ENCODE results near the gene CEACAM1.
A peak's percentile ranks its signal among the peaks of the same experiment; 100 is the strongest.
"Not testable (repeated sequence)": the region's sequence is repeated elsewhere in the genome, so short reads cannot be mapped to it uniquely, and the experiment has no call there.

Gene CEACAM1

DNA sequence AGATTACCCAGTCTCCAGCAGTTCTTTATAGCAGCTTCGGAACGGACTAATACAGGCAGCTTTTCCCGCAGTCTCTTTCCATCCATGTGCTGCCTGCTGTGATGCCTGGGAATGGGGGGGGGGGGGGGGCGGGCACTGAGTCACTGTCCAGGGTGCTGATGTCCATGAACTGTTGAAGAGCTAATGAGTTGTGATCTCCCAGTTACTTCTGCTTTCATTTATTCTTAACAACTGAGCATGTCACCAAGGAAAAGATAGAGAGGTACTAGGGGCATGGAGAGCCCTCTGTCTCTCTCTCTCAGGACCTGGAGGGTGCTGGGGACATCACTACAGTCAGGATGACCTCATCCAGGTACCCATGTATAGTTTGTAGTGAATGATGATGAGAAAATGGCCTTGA is 20.3 kb upstream of the CEACAM1 start:
- DNase-seq (ENCODE audit: low spot score) = no peak

- no peak for DNase-seq (ENCODE audit: low spot score)
These were observed 19.6 kb upstream of the CEACAM1 start for GRCh38 chr19:42547929-42548328.

DNA sequence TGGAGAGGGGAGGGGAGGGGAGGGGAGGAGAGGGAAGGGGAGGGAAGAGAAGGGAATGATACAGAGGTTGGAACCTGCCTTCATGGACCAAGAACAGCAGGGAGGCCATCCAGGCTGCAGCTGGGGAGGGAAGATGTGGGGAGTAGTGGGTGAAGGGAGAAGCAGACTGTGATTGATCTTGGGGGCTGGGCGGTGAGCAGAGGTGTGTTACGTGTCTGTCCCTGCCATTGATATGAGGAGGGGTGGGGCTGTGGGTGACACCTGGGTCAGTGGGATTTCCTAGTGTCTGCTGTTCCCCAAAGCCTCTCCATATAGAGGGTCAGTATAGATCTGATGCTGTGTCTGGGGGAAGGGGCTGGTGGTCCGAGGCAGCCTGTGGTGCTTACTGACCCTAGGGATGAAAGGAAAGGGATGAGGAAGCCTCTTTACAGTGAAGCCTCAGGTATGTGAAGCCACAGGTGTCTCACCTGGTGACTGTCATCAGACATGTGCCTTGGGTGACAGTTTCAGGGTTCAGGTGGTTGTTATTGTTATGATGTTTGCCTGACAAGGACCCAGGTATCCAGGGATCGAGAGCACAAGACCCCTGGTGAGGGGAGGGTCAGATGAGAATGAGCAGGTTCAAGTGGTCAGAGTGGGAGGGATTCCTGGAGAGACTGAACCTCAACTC is 18.7 kb upstream of the CEACAM1 start:
- DNase-seq (ENCODE audit: low spot score) = no peak

DNA sequence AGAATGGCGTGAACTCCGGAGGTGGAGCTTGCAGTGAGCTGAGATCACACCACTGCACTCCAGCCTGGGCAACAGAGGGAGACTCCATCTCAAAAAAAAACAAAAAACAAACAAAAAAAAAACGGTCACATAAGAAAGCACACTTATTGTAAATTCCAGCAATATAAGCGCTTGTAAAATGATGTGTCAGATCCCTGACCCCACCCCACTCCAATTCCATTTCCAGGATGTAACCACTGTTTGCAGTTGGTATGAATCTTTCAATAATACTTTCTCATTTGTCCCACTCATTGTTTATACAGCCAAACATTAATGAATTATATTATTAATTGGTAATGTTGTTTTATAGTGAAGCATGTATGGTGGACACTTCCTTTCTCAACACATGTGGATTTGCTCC is 15.9 kb upstream of the CEACAM1 start:
- no peak for DNase-seq (ENCODE audit: low spot score)

DNA sequence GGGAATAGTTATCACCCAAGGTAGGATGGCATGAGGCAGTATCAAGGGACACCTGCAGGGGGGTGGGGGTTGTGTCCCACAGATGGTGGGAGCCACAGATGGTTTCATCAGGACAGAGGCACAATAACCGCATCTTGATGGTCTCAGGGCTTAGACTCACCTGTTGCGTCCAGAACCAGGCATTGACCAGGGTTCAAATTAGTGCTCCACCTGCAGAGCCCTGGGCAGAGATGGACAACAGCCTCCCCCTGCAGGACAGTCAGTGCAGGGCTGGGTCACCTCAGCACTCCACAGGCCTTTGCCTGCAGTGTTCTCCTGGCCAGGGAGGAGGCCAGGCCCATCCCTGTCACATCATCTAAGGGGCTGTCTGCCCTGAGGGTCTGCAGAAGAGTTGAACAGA is 14.5 kb upstream of the CEACAM1 start:
- no peak for DNase-seq (ENCODE audit: low spot score)

DNA sequence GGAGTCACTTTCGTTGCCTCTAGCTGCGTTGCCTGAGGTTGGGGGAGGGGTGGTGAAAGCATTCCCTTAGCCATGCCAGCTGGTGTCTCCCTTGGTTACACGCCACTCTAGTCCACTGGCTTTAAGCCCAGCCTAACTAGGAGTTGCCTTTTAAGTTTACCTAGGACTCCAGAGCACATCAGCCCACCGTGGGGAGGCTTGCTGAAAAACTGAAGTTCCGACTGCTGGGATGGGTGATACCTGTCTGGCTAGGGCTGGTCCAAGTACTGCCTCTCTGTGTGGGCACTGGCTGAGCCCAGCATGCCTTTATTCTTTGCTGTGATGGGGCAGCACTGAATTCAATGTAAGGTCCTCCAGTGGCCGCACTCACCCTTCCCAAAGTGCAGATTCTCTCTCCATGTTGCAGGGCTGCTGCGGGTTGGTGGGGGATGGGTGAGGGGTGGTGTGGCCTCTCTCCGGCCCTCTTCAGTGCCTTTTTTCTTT is 11.8 kb upstream of the CEACAM1 start:
- no peak for DNase-seq (ENCODE audit: low spot score)

- no peak for DNase-seq (ENCODE audit: low spot score)
These were observed 10.8 kb upstream of the CEACAM1 start for GRCh38 chr19:42538841-42539709.

GRCh38 chr19:42535276-42535675 is 7.0 kb upstream of the CEACAM1 start:
- not testable (repeated sequence) for DNase-seq (ENCODE audit: low spot score)

- no peak for DNase-seq (ENCODE audit: low spot score)
These were observed 6.1 kb upstream of the CEACAM1 start for GRCh38 chr19:42534391-42534790.

DNA sequence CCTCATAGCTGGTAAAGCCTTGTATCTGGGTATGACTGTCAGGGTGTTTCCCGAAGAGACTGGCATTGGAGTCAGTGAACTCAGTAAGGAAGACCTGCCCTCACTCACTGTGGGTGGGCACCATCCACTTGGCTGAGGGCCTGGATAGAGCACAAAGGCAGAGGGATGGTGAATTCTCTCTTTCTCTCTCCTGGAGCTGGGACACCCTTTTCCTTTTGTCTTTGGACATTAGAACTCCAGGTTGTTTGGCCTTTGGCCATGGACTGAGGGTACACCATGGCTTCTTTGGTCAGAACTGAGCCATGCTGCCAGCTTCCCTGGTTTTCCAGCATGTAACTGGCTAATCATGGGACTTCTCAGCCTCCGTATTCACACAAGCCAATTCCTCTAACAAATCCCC is 4.6 kb upstream of the CEACAM1 start:
- no peak for DNase-seq (ENCODE audit: low spot score)

- no peak for DNase-seq (ENCODE audit: low spot score)
These were observed 3.0 kb upstream of the CEACAM1 start for GRCh38 chr19:42531313-42531712.

DNA sequence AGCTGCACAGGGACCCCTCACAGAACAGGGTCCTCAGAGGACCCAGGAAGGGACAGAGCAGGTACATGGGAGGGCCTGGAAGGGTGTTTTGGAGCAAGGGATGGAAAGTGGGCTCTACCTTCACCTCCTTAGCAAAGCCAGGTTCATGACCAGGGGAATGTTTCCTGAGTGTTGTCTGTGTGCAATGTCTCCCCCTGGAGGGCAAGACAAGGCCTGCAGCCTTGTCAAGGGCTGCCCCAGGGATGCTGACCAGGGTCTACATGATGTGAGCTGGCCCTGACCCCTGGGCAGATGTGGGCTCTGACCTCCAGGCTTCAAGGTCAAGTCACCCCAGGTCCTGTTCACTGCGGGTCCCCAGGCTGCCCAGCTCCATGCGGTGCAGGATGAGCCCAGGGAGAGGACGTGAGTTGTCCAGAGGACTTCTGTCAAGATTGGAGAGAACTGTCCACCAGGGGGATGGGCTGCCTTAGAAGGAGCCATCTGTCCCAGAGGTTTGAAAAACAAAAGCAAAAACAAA is 1.0 kb upstream of the CEACAM1 start:
- DNase-seq (ENCODE audit: low spot score) = peak; percentile 68

DNA sequence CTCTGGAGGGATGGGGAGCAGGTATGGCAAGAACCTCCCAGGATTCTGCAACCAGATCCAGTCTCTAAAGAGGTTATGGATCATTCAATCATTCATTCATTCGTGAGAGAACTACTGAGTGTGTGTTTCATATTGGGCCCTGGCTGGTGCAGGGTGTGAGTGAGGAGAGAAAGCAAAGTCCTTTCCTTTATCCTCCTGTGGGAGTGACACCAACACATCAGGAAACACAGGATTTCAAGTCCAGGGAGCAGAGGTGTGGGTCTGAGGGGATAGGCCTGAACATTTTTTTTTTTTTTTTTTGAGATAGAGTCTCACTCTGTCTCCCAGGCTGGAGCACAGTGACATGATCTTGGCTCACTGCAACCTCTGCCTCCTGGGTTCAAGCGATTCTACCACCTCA is 3.3 kb downstream of the CEACAM1 start:
- no peak for DNase-seq (ENCODE audit: low spot score)

DNA sequence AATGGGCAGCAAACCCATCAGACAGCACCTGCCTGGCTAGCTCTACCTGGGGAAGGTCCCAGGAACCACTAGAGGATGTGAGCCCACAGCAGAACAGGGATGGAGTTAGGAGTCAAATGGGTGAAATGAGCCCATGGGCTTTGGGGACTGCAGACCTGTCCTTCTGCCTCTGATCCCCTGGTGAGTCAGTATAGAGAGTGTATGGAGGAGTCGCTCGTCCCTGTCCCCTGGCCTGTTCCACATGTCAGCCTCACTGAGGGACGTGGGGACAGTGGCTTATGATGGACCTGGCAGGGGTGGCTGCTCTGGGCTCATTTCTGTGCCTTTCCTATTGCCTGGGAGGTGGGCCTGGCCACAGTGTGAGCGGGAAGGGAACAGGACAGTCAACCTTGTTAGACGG is 4.0 kb downstream of the CEACAM1 start:
- DNase-seq (ENCODE audit: low spot score) = no peak

- not testable (repeated sequence) for DNase-seq (ENCODE audit: low spot score)
These were observed 6.0 kb downstream of the CEACAM1 start for GRCh38 chr19:42522262-42522661.

GRCh38 chr19:42521346-42522030 is 6.8 kb downstream of the CEACAM1 start:
- no peak for DNase-seq (ENCODE audit: low spot score)

GRCh38 chr19:42519108-42519507 is 9.2 kb downstream of the CEACAM1 start:
- DNase-seq (ENCODE audit: low spot score) = no peak

DNA sequence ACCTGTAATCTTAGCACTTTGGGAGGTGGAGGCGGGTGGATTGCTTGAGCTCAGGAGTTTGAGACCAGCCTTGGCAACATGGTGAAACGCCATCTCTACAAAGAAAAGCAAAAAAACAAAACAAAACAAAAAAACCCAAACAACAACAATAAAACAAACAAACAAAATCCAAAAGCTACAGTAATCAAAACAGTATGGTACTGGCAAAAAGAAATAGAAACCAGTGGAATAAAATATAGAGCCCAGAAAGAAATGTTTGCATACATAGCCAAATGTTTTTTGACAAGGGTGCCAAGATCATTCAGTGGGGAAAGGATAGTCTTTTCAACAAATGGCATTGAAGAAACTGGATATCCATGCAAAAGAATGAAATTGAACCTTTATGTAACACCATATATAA is 11.5 kb downstream of the CEACAM1 start:
- no peak for DNase-seq (ENCODE audit: low spot score)

GRCh38 chr19:42515241-42515832 is 12.9 kb downstream of the CEACAM1 start:
- DNase-seq (ENCODE audit: low spot score) = no peak

DNA sequence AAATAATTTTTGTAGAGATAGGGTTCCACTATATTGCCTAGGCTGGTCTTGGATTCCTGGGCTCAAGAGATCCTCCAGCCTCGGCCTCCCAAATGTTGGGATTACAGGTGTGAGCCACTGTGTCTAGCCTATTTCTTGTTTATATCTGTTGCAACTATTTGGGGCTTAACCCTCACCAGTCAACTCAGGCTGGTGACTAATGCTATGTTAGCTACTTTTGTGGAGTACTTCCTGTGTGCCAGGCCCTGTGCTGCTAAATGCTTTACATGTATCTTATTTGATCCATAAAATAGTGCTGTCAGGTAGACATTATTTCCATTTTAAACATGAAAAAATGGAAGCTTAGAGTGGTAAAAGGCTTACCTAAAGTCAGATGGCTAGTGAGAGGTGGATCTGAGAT is 13.8 kb downstream of the CEACAM1 start:
- DNase-seq (ENCODE audit: low spot score) = no peak

GRCh38 chr19:42512743-42513304 is 15.5 kb downstream of the CEACAM1 start:
- no peak for DNase-seq (ENCODE audit: low spot score)

DNA sequence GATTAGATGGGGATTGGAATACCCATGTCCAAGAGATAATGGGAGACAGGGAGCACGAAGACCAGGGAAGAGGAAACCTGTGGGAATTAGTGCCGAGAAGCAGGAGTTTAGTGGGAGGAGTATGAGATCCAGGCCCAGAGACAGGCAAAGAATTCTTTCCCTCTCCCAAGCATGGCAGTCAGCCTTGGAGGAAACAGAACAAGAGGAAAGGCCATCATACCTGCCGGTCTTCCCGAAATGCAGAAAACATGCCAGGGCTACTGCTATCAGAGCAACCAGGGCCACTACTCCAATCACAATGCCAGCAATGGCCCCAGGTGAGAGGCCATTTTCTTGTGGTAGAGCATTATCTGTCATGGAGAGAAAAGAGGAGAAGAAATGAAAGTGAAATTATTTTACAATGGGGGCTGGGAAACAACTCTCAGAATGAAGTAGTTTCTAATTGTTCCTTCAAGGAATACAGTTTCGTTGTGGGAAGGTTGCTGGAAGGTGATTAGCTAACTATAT is 16.1 kb downstream of the CEACAM1 start:
- no peak for DNase-seq (ENCODE audit: low spot score)
